Activated CD8-positive, alpha-beta memory T cell treated with anti-CD3 and anti-CD28 coated beads, Interleukin-2, amount 10 ng/mL, durations not matched to agents 7 days and 5 days (primary cell): ENCODE measurements around the gene KCNH2. TPM values are rescaled to one million over a fixed set of nuclear protein-coding genes. Genes with fewer than 3 reads are reported as not detected.
A peak's percentile ranks its signal among the peaks of the same experiment; 100 is the strongest.

ENCODE experiments used
- ATAC-seq: fragments of 150-1000 bp; cut with Tn5 transposase; one replicate; pipeline ENCODE4 v1.10.0; 2021; ENCODE audit warnings: moderate library complexity
- CTCF ChIA-PET: fragments of 350-600 bp; sonication (Branson Sonifier 250); formaldehyde crosslinking; loops from one replicate; lab custom pipeline; 2021; ENCODE audit warnings: antibody characterized with exemption; lab: Charles Lee
- DNase-seq: peaks from one replicate; pipeline ENCODE4 v3.0.0-alpha.2; 2020
- H3K27ac Mint-ChIP-seq: one replicate; pipeline ENCODE4 v1.8.0; 2021; ENCODE audit warnings: mild to moderate bottlenecking, mixed read lengths
- H3K27me3 Mint-ChIP-seq: one replicate; pipeline ENCODE4 v1.8.0; 2021; ENCODE audit warnings: mixed read lengths
- H3K36me3 Mint-ChIP-seq: one replicate; pipeline ENCODE4 v1.8.0; 2021; ENCODE audit warnings: mild to moderate bottlenecking, mixed read lengths
- H3K4me1 Mint-ChIP-seq: one replicate; pipeline ENCODE4 v1.8.0; 2021; ENCODE audit warnings: mixed read lengths
- H3K4me3 Mint-ChIP-seq: one replicate; pipeline ENCODE4 v1.8.0; 2021; ENCODE audit warnings: mild to moderate bottlenecking, moderate library complexity, mixed read lengths
- H3K9me3 Mint-ChIP-seq: one replicate; pipeline ENCODE4 v1.8.0; 2022; ENCODE audit warnings: low read depth, mixed read lengths
- total RNA-seq, 2 experiments: library from RNA; stranded (reverse); gene quantifications; one replicate each; pipeline ENCODE4 v1.2.3, GENCODE V29; 2021

The KCNH2 gene
- total RNA-seq, 2 experiments from 2014 or later: 0.07 TPM; not detected in 1

DNA sequence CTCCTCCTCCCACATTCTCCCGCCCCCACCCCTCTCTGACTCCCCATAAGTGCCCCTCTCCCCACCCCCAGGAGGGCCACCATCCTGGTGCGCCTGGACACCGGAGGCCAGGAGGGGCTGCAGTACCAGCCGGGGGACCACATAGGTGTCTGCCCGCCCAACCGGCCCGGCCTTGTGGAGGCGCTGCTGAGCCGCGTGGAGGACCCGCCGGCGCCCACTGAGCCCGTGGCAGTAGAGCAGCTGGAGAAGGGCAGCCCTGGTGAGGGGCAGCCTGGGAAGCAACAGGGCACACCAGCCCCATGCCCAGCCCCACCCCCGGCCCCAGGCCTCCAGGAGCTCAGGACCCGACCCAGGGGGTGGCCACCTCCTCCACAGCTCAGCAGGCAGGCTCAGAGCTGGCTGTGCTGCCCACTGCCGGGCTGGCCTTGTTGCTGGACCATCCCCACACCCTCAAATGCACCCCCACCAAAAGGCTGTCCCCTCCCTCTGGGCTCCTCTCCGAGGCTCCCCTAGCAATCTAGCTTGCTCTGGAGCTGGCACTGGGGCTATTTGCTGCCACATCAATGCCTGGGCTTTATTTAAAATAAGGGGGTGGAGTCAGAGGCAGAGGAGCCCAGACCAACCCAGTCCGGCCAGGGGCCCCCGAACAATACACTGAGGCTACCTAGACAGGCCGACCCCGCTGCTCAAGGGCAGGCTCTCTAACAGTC lies 31.4 kb upstream of the KCNH2 start:
- H3K4me1 Mint-ChIP-seq: peaks cover 55% of the 10 kb centered on the region
- DNase-seq (no peak), ATAC-seq (no peak)
- CTCF ChIA-PET: interaction anchor here (0.6 to 7.5 kb wide), 21 partner anchors 8 to 233 kb away, joined by 3 to 76 read pairs (median 7); partner anchors contain the start of genes ABCB8 and NOS3
- H3K9me3 Mint-ChIP-seq: no peaks in the 10 kb centered on the region
- no peak overlapping the region for H3K27ac Mint-ChIP-seq
- H3K27me3 Mint-ChIP-seq: no peaks in the 10 kb centered on the region
- peaks cover 2% of the 10 kb centered on the region for H3K36me3 Mint-ChIP-seq
- peak overlapping the region; percentile 81 for H3K4me3 Mint-ChIP-seq

DNA sequence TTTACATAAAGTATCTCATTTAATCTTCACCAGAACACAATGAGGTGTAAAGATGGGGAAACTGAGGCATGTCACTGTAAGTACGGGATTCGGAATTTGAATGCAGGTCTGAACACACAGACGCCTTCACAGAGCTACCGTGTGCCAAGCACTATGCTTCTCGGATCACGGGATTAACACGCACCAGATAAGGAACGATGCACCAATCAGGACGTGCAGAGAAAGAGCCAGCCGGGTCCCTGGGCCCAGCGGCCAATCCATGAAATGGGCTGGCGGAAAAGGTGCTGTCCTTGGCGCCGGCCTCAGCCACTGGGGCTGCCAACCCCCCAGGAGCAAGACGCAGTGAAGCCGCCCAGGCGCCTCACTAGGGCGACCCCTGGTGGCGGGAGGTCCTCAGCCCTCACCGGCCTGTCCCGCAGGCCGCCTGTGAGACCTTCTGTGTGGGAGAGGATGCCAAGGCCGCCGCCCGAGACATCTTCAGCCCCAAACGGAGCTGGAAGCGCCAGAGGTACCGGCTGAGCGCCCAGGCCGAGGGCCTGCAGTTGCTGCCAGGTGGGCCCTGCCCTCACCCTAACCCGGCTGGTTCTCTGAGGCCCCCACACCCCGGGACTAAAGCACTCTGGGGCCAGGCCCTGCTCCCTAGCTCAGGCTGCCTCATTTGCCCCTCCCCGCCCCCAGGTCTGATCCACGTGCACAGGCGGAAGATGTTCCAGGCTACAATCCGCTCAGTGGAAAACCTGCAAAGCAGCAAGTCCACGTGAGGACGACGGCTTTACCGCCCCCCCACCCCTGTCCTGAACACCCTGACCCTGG lies 30.6 kb upstream of the KCNH2 start:
- peak overlapping the region; percentile 90 for H3K27ac Mint-ChIP-seq
- H3K4me1 Mint-ChIP-seq: peaks cover 48% of the 10 kb centered on the region
- H3K9me3 Mint-ChIP-seq: no peaks in the 10 kb centered on the region
- DNase-seq (peak; percentile 89), ATAC-seq (peak; percentile 73)
- CTCF ChIA-PET: interaction anchor here (0.6 to 7.5 kb wide), 24 partner anchors 9 to 323 kb away, joined by 3 to 76 read pairs (median 4); partner anchors contain the start of genes ATG9B, GIMAP2 and NOS3
- no peaks in the 10 kb centered on the region for H3K36me3 Mint-ChIP-seq
- peak overlapping the region; percentile 81 for H3K4me3 Mint-ChIP-seq
- H3K27me3 Mint-ChIP-seq: no peaks in the 10 kb centered on the region

DNA sequence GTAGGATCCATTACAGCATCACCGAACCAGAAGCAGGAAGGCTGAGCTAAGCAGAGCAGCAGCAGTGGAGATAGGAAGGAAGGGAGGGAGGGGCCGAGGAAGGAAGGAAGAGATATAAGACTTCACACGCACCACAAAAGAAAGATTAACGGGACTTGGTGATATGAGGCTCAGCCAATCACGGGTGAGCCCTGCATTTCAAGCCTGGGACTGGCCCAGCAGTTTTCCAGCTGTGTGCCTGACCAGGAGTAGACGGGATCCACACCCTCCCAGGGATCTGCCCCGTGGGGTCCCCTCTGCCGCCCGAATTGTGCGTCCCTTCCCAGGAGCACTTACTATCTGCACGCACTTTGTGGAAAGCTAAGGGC lies 30.0 kb upstream of the KCNH2 start:
- ATAC-seq (peak; percentile 50), DNase-seq (peak; percentile 62)
- peak overlapping the region; percentile 90 for H3K27ac Mint-ChIP-seq
- H3K9me3 Mint-ChIP-seq: no peaks in the 10 kb centered on the region
- peak overlapping the region; percentile 81 for H3K4me3 Mint-ChIP-seq
- peaks cover 45% of the 10 kb centered on the region for H3K4me1 Mint-ChIP-seq
- no peaks in the 10 kb centered on the region for H3K27me3 Mint-ChIP-seq
- no peaks in the 10 kb centered on the region for H3K36me3 Mint-ChIP-seq
- CTCF ChIA-PET: interaction anchor here (0.7 to 7.5 kb wide), 21 partner anchors 10 to 323 kb away, joined by 3 to 76 read pairs (median 5); partner anchors contain the start of genes ATG9B, GIMAP2 and NOS3

GRCh38 chr7:151007469-151007898 lies 29.4 kb upstream of the KCNH2 start:
- H3K4me1 Mint-ChIP-seq: peaks cover 38% of the 10 kb centered on the region
- H3K27ac Mint-ChIP-seq: peak overlapping the region; percentile 90
- ATAC-seq: no peak
- peak overlapping the region; percentile 81 for H3K4me3 Mint-ChIP-seq
- H3K9me3 Mint-ChIP-seq: no peaks in the 10 kb centered on the region
- DNase-seq: no peak
- CTCF ChIA-PET: interaction anchor here (0.7 to 7.5 kb wide), 16 partner anchors 9 to 237 kb away, joined by 3 to 76 read pairs (median 5); partner anchors contain the start of genes ATG9B and NOS3
- no peaks in the 10 kb centered on the region for H3K36me3 Mint-ChIP-seq
- H3K27me3 Mint-ChIP-seq: no peaks in the 10 kb centered on the region

GRCh38 chr7:151006590-151007300 lies 28.6 kb upstream of the KCNH2 start:
- Mint-ChIP-seq H3K27ac (no peak overlapping the region), H3K27me3 (no peaks in the 10 kb centered on the region), H3K9me3 (no peaks in the 10 kb centered on the region), H3K36me3 (no peaks in the 10 kb centered on the region), H3K4me1 (peaks cover 31% of the 10 kb centered on the region), H3K4me3 (no peak overlapping the region)
- no peak for ATAC-seq
- DNase-seq: no peak
- CTCF ChIA-PET: interaction anchor here (1.2 to 7.5 kb wide), 5 partner anchors 11 to 44 kb away, joined by 3 to 76 read pairs (median 18); no protein-coding TSS in a partner anchor

- no peaks in the 10 kb centered on the region for H3K27me3 Mint-ChIP-seq
- peaks cover 25% of the 10 kb centered on the region for H3K4me1 Mint-ChIP-seq
- no peak for ATAC-seq
- H3K4me3 Mint-ChIP-seq: no peak overlapping the region
- H3K36me3 Mint-ChIP-seq: no peaks in the 10 kb centered on the region
- no peak for DNase-seq
- H3K27ac Mint-ChIP-seq: no peak overlapping the region
- CTCF ChIA-PET: interaction anchor here (0.8 to 7.5 kb wide), 5 partner anchors 9 to 31 kb away, joined by 3 to 76 read pairs (median 4); no protein-coding TSS in a partner anchor
- no peaks in the 10 kb centered on the region for H3K9me3 Mint-ChIP-seq
Measured at GRCh38 chr7:151005566-151005965, 27.4 kb upstream of the KCNH2 start.

GRCh38 chr7:151003572-151003971 lies 25.5 kb upstream of the KCNH2 start:
- peaks cover 16% of the 10 kb centered on the region for H3K4me1 Mint-ChIP-seq
- no peaks in the 10 kb centered on the region for H3K9me3 Mint-ChIP-seq
- CTCF ChIA-PET: interaction anchor here (7.5 kb wide), 1 partner anchor 14 kb away, joined by 76 read pairs; no protein-coding TSS in a partner anchor
- H3K27me3 Mint-ChIP-seq: no peaks in the 10 kb centered on the region
- ATAC-seq (no peak), DNase-seq (no peak)
- H3K27ac Mint-ChIP-seq: no peak overlapping the region
- no peaks in the 10 kb centered on the region for H3K36me3 Mint-ChIP-seq
- H3K4me3 Mint-ChIP-seq: no peak overlapping the region

GRCh38 chr7:151001546-151001945 lies 23.4 kb upstream of the KCNH2 start:
- H3K4me1 Mint-ChIP-seq: peaks cover 2% of the 10 kb centered on the region
- DNase-seq (no peak), ATAC-seq (no peak)
- no peaks in the 10 kb centered on the region for H3K27me3 Mint-ChIP-seq
- H3K36me3 Mint-ChIP-seq: no peaks in the 10 kb centered on the region
- CTCF ChIA-PET: no interaction called here
- no peak overlapping the region for H3K4me3 Mint-ChIP-seq
- H3K27ac Mint-ChIP-seq: no peak overlapping the region
- H3K9me3 Mint-ChIP-seq: no peaks in the 10 kb centered on the region

- Mint-ChIP-seq H3K27ac (no peak overlapping the region), H3K9me3 (no peaks in the 10 kb centered on the region), H3K36me3 (no peaks in the 10 kb centered on the region), H3K4me3 (no peak overlapping the region), H3K4me1 (peaks cover 2% of the 10 kb centered on the region), H3K27me3 (no peaks in the 10 kb centered on the region)
- DNase-seq (no peak), ATAC-seq (no peak)
- CTCF ChIA-PET: no interaction called here
Measured at GRCh38 chr7:151000897-151001495, 22.9 kb upstream of the KCNH2 start.

DNA sequence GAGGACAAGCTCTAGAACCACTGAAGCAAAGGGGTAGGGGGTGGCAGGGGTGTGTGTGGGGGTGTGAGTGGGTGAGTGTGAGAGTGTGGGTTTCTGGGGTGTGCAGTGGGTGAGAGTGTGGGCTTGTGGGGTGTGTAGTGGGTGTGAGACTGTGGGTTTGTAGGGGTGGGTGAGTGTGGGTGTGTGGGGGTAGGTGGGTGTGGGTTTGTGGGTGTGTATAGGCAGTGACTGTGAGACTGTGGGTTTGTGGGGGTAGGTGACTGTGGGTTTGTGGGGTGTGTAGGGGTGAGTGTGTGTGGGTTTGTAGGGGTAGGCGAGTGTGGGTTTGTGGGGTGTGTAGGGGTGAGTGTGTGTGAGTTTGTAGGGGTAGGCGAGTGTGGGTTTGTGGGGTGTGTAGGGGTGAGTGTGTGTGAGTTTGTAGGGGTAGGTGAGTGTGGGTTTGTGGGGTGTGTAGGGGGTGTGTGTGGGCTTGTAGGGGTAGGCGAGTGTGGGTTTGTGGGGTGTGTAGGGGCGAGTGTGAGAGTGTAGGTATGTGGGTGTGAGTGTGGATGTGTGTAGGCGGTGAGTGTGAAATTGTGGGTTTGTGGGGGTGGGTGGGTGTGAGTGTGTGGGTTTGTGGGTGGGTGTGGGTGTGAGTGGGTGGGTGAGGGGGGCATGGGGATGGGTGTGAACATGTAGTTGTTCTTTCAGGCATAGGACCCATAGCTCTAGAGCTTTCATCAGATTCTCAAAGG lies 21.5 kb upstream of the KCNH2 start:
- Mint-ChIP-seq H3K9me3 (no peaks in the 10 kb centered on the region), H3K4me3 (no peak overlapping the region), H3K27ac (no peak overlapping the region), H3K4me1 (peaks cover 2% of the 10 kb centered on the region), H3K27me3 (no peaks in the 10 kb centered on the region), H3K36me3 (no peaks in the 10 kb centered on the region)
- DNase-seq (no peak), ATAC-seq (no peak)
- CTCF ChIA-PET: interaction anchor here (1.0 to 2.0 kb wide), 3 partner anchors 8 to 37 kb away, joined by 3 to 5 read pairs (median 3); no protein-coding TSS in a partner anchor

DNA sequence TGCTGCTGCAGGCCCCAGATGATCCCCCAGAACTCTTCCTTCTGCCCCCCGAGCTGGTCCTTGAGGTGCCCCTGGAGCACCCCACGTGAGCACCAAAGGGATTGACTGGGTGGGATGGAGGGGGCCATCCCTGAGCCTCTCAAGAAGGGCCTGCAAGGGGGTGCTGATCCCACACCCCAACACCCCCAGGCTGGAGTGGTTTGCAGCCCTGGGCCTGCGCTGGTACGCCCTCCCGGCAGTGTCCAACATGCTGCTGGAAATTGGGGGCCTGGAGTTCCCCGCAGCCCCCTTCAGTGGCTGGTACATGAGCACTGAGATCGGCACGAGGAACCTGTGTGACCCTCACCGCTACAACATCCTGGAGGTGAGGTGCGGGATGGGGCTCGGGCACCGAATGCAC lies 20.9 kb upstream of the KCNH2 start:
- no peaks in the 10 kb centered on the region for H3K27me3 Mint-ChIP-seq
- H3K4me1 Mint-ChIP-seq: peaks cover 4% of the 10 kb centered on the region
- CTCF ChIA-PET: interaction anchor here (1.0 to 2.0 kb wide), 3 partner anchors 9 to 111 kb away, joined by 3 to 5 read pairs (median 3); no protein-coding TSS in a partner anchor
- no peak for ATAC-seq
- H3K27ac Mint-ChIP-seq: no peak overlapping the region
- DNase-seq: no peak
- no peaks in the 10 kb centered on the region for H3K9me3 Mint-ChIP-seq
- no peak overlapping the region for H3K4me3 Mint-ChIP-seq
- no peaks in the 10 kb centered on the region for H3K36me3 Mint-ChIP-seq

DNA sequence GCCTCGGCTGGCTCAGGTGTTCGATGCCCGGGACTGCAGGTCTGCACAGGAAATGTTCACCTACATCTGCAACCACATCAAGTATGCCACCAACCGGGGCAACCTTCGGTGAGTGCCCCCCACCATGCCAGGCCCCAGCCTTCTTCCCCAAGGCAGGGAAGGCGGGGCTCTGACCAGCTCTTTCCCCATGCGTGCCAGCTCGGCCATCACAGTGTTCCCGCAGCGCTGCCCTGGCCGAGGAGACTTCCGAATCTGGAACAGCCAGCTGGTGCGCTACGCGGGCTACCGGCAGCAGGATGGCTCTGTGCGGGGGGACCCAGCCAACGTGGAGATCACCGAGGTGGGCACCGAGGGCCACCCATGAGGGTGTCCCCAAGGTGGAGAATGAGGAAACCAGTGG lies 20.2 kb upstream of the KCNH2 start:
- no peak overlapping the region for H3K27ac Mint-ChIP-seq
- H3K9me3 Mint-ChIP-seq: no peaks in the 10 kb centered on the region
- ATAC-seq (no peak), DNase-seq (no peak)
- H3K36me3 Mint-ChIP-seq: no peaks in the 10 kb centered on the region
- H3K4me3 Mint-ChIP-seq: no peak overlapping the region
- CTCF ChIA-PET: interaction anchor here (1.0 to 2.7 kb wide), 5 partner anchors 10 to 113 kb away, joined by 3 to 7 read pairs (median 3); no protein-coding TSS in a partner anchor
- no peaks in the 10 kb centered on the region for H3K27me3 Mint-ChIP-seq
- H3K4me1 Mint-ChIP-seq: peaks cover 4% of the 10 kb centered on the region
